Neural progenitor cell (in vitro differentiated cells): ENCODE data around the gene MAD1L1. TPM values are rescaled to one million over a fixed set of nuclear protein-coding genes. Genes with fewer than 3 reads are reported as not detected.

Experiments
- DNase-seq: peaks from one replicate; pipeline ENCODE4 v3.0.0-alpha.2; 2016; ENCODE audit warnings: low spot score
- H2AFZ ChIP-seq: fragments of 200-600 bp; sonication (generic); replicated peaks from 2 replicates; pipeline ENCODE4 v1.6.1; 2016; ENCODE audit warnings: antibody characterized with exemption
- H3F3A ChIP-seq: fragments of 200-600 bp; sonication (generic); 2 replicates; pipeline ENCODE4 v1.6.1; 2016; ENCODE audit warnings: antibody characterized with exemption, low read depth
- H3K27ac ChIP-seq: fragments of 200-600 bp; sonication (generic); 2 replicates; pipeline ENCODE4 v1.5.1; 2016; ENCODE audit warnings: mild to moderate bottlenecking
- H3K27me3 ChIP-seq: fragments of 200-600 bp; sonication (generic); 2 replicates; pipeline ENCODE4 v1.6.1; 2016; ENCODE audit warnings: mild to moderate bottlenecking, moderate library complexity
- H3K36me3 ChIP-seq: fragments of 200-600 bp; sonication (generic); 2 replicates; pipeline ENCODE4 v1.5.1; 2016
- H3K4me1 ChIP-seq: fragments of 200-600 bp; sonication (generic); 2 replicates; pipeline ENCODE4 v1.6.1; 2016; ENCODE audit warnings: mixed run types
- H3K4me2 ChIP-seq: fragments of 200-600 bp; sonication (generic); 2 replicates; pipeline ENCODE4 v1.6.1; 2016
- H3K4me3 ChIP-seq: fragments of 200-600 bp; sonication (generic); 2 replicates; pipeline ENCODE4 v1.5.1; 2016
- H3K79me2 ChIP-seq: fragments of 200-600 bp; sonication (generic); 2 replicates; pipeline ENCODE4 v1.6.1; 2016; ENCODE audit warnings: low read depth
- H3K9ac ChIP-seq: fragments of 200-600 bp; sonication (generic); 2 replicates; pipeline ENCODE4 v1.6.1; 2016
- H3K9me3 ChIP-seq: fragments of 200-600 bp; sonication (generic); 2 replicates; pipeline ENCODE4 v1.5.1; 2016; ENCODE audit warnings: low read depth
- H4K20me1 ChIP-seq: fragments of 200-600 bp; sonication (generic); 2 replicates; pipeline ENCODE4 v1.6.1; 2016; ENCODE audit warnings: low read depth
- H3K27ac Mint-ChIP-seq: 3 replicates; pipeline ENCODE4 v1.8.0; 2021; ENCODE audit warnings: mixed read lengths
- H3K27me3 Mint-ChIP-seq: 2 replicates; pipeline ENCODE4 v1.8.0; 2022; ENCODE audit warnings: low read depth, mild to moderate bottlenecking, inconsistent platforms, moderate library complexity, mixed read lengths; ENCODE audit not compliant: insufficient read depth
- H3K36me3 Mint-ChIP-seq: 3 replicates; pipeline ENCODE4 v1.8.0; 2021; ENCODE audit warnings: mixed read lengths
- H3K4me1 Mint-ChIP-seq: 3 replicates; pipeline ENCODE4 v1.8.0; 2021; ENCODE audit warnings: mixed read lengths
- H3K4me3 Mint-ChIP-seq: 3 replicates; pipeline ENCODE4 v1.8.0; 2021; ENCODE audit warnings: mild to moderate bottlenecking, moderate library complexity, mixed read lengths
- H3K9me3 Mint-ChIP-seq: 3 replicates; pipeline ENCODE4 v1.8.0; 2020; ENCODE audit warnings: mixed read lengths
- CTCF ChIP-seq: fragments of 200-600 bp; sonication (generic); IDR thresholded peaks from 2 replicates; pipeline ENCODE4 v1.5.1; 2017; ENCODE audit warnings: antibody characterized with exemption, mild to moderate bottlenecking
- EZH2 ChIP-seq: fragments of 200-600 bp; sonication (generic); IDR thresholded peaks from 2 replicates; pipeline ENCODE4 v1.6.1; 2017; ENCODE audit warnings: antibody characterized with exemption, mild to moderate bottlenecking, moderate library complexity
- EZH2phosphoT487 ChIP-seq: fragments of 200-600 bp; sonication (generic); IDR thresholded peaks from 2 replicates; pipeline ENCODE4 v1.6.1; 2017; ENCODE audit warnings: antibody characterized with exemption
- total RNA-seq: library from RNA; depleted of rRNA; stranded (reverse); fragments of >200 nt; gene quantifications from 2 replicates; pipeline ENCODE4 v1.2.3, GENCODE V29; 2015; ENCODE audit warnings: low replicate concordance

The MAD1L1 gene
- total RNA-seq, 1 donor from 2014 or later, result 23.7 TPM

- peaks cover 19% of the 10 kb centered on the region for H3K36me3 Mint-ChIP-seq
- no peak overlapping the region for H3K9ac ChIP-seq
- H3F3A ChIP-seq, result no peaks in the 10 kb centered on the region
- H3K27ac ChIP-seq, result no peak overlapping the region
- H2AFZ ChIP-seq, result no peak overlapping the region
- H3K79me2 ChIP-seq, result no peaks in the 10 kb centered on the region
- H3K27me3 ChIP-seq, result no peaks in the 10 kb centered on the region
- no peaks in the 10 kb centered on the region for H3K9me3 ChIP-seq
- no peak for DNase-seq
- no peak overlapping the region for H3K4me3 Mint-ChIP-seq
- H3K4me2 ChIP-seq, result no peak overlapping the region
- no peaks in the 10 kb centered on the region for H4K20me1 ChIP-seq
- H3K27me3 Mint-ChIP-seq, result peaks cover 6% of the 10 kb centered on the region
- H3K4me1 Mint-ChIP-seq, result peaks cover 3% of the 10 kb centered on the region
- peak overlapping the region; percentile 13 for H3K27ac Mint-ChIP-seq
- H3K9me3 Mint-ChIP-seq, result peaks cover 24% of the 10 kb centered on the region
- TF ChIP-seq EZH2phosphoT487 (no peak), CTCF (no peak), EZH2 (no peak)
- no peaks in the 10 kb centered on the region for H3K4me1 ChIP-seq
- no peak overlapping the region for H3K4me3 ChIP-seq
- no peaks in the 10 kb centered on the region for H3K36me3 ChIP-seq
These were observed 298.0 kb downstream of the MAD1L1 start for GRCh38 chr7:1934756-1935155.

DNA sequence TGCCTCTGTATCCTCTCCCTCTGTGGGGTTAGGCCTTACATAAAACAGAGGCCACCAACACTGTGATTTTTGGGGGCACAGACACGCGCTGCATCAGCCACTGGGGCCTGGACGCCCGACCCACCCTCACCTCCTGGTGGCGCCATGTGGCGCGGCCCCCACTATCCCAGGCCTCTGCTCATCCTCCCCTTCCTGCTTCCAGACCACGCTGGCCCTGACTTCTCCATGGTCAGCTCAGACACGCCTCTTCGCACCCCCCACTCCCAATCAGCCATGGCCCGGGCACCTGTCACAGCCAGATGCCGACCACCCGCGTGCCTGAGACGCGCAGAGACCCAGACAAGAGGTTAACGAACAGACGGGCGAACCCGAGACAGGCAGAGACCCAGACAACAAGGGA, 298.7 kb downstream of the MAD1L1 start:
- peak overlapping the region; percentile 58 for H3K27ac Mint-ChIP-seq
- H3K9me3 ChIP-seq, result no peaks in the 10 kb centered on the region

DNA sequence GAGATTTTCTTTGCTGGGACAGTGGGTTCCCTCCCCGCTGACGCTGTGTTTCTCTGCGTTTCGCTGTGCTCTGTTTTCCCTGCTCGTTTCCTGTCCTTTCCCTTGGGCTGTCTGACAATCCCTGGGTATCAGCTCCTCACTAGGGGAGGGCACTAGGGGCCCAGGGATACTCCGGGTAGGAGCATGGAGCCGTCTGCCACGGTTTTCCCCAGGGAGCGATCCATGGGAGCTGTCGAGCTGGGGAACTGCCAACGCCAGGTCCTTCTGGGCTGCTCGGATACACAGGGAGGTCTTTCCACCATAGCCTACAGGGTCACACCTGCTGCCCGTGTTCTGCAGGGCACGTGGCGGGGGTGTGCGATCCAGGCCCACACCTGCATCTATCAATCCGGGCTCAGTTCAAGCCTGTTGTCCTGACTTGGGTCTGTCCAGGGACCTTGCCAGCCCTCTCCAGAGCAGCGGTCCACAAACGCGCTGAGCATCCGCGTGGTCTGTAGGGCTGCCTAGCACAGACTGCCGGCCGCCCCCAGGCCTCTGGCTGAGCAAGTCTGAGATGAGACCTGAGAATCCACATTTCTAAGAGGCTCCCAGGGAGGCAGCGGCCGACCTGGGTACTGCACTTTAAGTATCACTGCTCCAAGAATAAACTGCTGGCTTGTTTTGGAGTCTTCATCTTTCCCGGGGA, 299.5 kb downstream of the MAD1L1 start:
- no peak for DNase-seq

More for the DNA sequence above, 298.7 kb downstream of the MAD1L1 start:
- no peaks in the 10 kb centered on the region for H3K79me2 ChIP-seq
- H2AFZ ChIP-seq, result no peak overlapping the region
- no peaks in the 10 kb centered on the region for H3K27me3 ChIP-seq
- no peaks in the 10 kb centered on the region for H3K36me3 ChIP-seq
- peaks cover 23% of the 10 kb centered on the region for H3K9me3 Mint-ChIP-seq
- H3K36me3 Mint-ChIP-seq, result peaks cover 19% of the 10 kb centered on the region
- no peak overlapping the region for H3K4me3 Mint-ChIP-seq
- no peak overlapping the region for H3K9ac ChIP-seq
- no peak overlapping the region for H3K4me3 ChIP-seq
- peaks cover 3% of the 10 kb centered on the region for H3K4me1 Mint-ChIP-seq
- no peaks in the 10 kb centered on the region for H4K20me1 ChIP-seq
- TF ChIP-seq CTCF (no peak), EZH2phosphoT487 (no peak), EZH2 (no peak)
- no peak overlapping the region for H3K4me2 ChIP-seq
- DNase-seq, result no peak
- H3K27me3 Mint-ChIP-seq, result peaks cover 6% of the 10 kb centered on the region
- H3K4me1 ChIP-seq, result no peaks in the 10 kb centered on the region
- H3K27ac ChIP-seq, result no peak overlapping the region
- no peaks in the 10 kb centered on the region for H3F3A ChIP-seq

More for the DNA sequence above, 299.5 kb downstream of the MAD1L1 start:
- no peak for TF ChIP-seq EZH2
- no peak for TF ChIP-seq CTCF
- no peak for TF ChIP-seq EZH2phosphoT487
- H3K4me1 Mint-ChIP-seq, result peaks cover 1% of the 10 kb centered on the region
- peaks cover 16% of the 10 kb centered on the region for H3K36me3 Mint-ChIP-seq
- H3K27me3 Mint-ChIP-seq, result peaks cover 3% of the 10 kb centered on the region
- Histone ChIP-seq H3K4me3 (no peak overlapping the region), H3K9ac (no peak overlapping the region), H3K79me2 (no peaks in the 10 kb centered on the region), H3K27ac (no peak overlapping the region), H3K9me3 (no peaks in the 10 kb centered on the region), H3K36me3 (no peaks in the 10 kb centered on the region), H2AFZ (no peak overlapping the region), H3K27me3 (no peaks in the 10 kb centered on the region), H4K20me1 (no peaks in the 10 kb centered on the region), H3K4me2 (no peak overlapping the region), H3K4me1 (no peaks in the 10 kb centered on the region), H3F3A (no peaks in the 10 kb centered on the region)
- H3K27ac Mint-ChIP-seq, result peak overlapping the region; percentile 58
- H3K4me3 Mint-ChIP-seq, result no peak overlapping the region
- H3K9me3 Mint-ChIP-seq, result peaks cover 16% of the 10 kb centered on the region
